Liver (tissue), 3 donors: ENCODE measurements around the gene ZBTB17.

ENCODE experiments used
- EGR1 ChIP-seq, 2 donors: IDR thresholded peaks; 2 replicates each; pipeline ENCODE4 v1.6.1; 2016 to 2018; ENCODE audit warnings: antibody characterized with exemption in 2 of 2, low read depth in 2 of 2
- GABPA ChIP-seq, 2 donors: IDR thresholded peaks in 1 of 2; conservative IDR thresholded peaks in 1 of 2; 2 replicates each; pipeline ENCODE4 v1.6.1; 2016; ENCODE audit warnings: antibody characterized with exemption in 2 of 2, mild to moderate bottlenecking in 1 of 2, moderate library complexity in 1 of 2
- HNF4G ChIP-seq: IDR thresholded peaks from 2 replicates; pipeline ENCODE4 v1.6.1; 2016; ENCODE audit warnings: antibody characterized with exemption
- JUND ChIP-seq, 2 donors: IDR thresholded peaks; 2 replicates each; pipeline ENCODE4 v1.6.1; 2016; ENCODE audit warnings: antibody characterized with exemption in 2 of 2
- NR2F2 ChIP-seq: IDR thresholded peaks from 2 replicates; pipeline ENCODE4 v1.6.1; 2016; ENCODE audit warnings: antibody characterized with exemption
- RAD21 ChIP-seq, 2 donors: IDR thresholded peaks; 2 replicates each; pipeline ENCODE4 v1.6.1; 2016; ENCODE audit warnings: antibody characterized with exemption in 2 of 2, mild to moderate bottlenecking in 2 of 2
- SP1 ChIP-seq: IDR thresholded peaks from 2 replicates; pipeline ENCODE4 v1.6.1; 2018; ENCODE audit warnings: antibody characterized with exemption, mild to moderate bottlenecking
- TAF1 ChIP-seq: conservative IDR thresholded peaks from 2 replicates; pipeline ENCODE4 v1.6.1; 2016; ENCODE audit warnings: antibody characterized with exemption, mild to moderate bottlenecking
- YY1 ChIP-seq: IDR thresholded peaks from 2 replicates; pipeline ENCODE4 v1.6.1; 2016; ENCODE audit warnings: antibody characterized with exemption, mild to moderate bottlenecking
- TF ChIP-seq, protein P1 (sequence below): fragments of 150-350 bp; IDR thresholded peaks from 2 replicates; pipeline ENCODE4 v1.5.1; 2017; ENCODE audit warnings: improper control_type of control experiment, low read depth, low read length; ENCODE audit not compliant: missing input control
- TF ChIP-seq, protein P2 (sequence below): IDR thresholded peaks from 2 replicates; pipeline ENCODE4 v1.6.1; 2016; ENCODE audit warnings: antibody characterized with exemption
- TF ChIP-seq, protein P3 (sequence below): IDR thresholded peaks from 2 replicates; pipeline ENCODE4 v1.6.1; 2016; ENCODE audit warnings: antibody characterized with exemption, mild to moderate bottlenecking
- TF ChIP-seq, protein P4 (sequence below): IDR thresholded peaks from 2 replicates; pipeline ENCODE4 v1.6.1; 2016; ENCODE audit warnings: antibody characterized with exemption
- TF ChIP-seq, protein P5 (sequence below): IDR thresholded peaks from 2 replicates; pipeline ENCODE4 v1.6.1; 2016; ENCODE audit warnings: antibody characterized with exemption
- donor health status: healthy.
- donor health status: healthy.

DNA sequence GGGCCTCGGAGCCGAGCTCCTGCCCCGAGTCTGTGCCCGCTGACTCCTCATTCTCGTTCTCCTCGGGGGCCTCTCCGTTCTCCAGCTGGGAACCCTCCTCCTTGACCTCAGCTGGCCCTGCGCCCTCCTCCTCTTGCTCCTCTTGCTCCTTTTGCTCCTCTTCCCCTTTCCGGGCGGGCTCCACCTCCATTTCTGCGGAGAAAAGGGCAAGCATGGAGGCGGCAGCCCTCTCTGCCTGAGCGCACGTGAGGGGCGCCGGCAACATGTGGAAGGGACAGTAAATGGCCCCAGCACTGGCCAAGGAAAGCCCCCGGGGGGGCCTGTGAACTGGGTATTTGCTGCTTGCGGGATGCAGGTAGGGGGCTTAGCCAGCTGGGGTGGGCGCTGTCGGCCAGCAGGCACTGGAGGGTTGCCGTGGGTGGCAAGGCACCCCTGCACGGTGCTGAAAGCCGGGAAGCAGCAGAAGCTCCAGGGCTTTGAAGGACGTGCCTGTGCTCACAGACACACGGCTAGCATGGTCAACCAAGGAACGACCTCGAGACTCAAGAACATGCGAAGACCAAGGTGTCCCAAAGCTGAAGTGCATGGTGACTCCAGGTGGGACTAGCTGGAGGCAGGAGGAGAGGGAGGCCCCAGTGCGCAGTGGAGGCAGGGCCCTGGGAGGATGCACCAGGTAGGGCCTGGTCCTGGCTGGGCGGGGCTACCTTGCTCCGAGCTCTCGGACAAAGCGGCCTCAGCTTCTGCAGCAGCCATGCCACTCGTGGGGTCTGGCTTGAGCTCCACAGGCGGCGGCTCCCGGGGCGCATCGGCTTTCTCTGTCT is 30.7 kb downstream of the ZBTB17 start:
- TF ChIP-seq, protein P1, sequence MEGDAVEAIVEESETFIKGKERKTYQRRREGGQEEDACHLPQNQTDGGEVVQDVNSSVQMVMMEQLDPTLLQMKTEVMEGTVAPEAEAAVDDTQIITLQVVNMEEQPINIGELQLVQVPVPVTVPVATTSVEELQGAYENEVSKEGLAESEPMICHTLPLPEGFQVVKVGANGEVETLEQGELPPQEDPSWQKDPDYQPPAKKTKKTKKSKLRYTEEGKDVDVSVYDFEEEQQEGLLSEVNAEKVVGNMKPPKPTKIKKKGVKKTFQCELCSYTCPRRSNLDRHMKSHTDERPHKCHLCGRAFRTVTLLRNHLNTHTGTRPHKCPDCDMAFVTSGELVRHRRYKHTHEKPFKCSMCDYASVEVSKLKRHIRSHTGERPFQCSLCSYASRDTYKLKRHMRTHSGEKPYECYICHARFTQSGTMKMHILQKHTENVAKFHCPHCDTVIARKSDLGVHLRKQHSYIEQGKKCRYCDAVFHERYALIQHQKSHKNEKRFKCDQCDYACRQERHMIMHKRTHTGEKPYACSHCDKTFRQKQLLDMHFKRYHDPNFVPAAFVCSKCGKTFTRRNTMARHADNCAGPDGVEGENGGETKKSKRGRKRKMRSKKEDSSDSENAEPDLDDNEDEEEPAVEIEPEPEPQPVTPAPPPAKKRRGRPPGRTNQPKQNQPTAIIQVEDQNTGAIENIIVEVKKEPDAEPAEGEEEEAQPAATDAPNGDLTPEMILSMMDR = no peak
- no peak for TF ChIP-seq EGR1 (IDR thresholded peaks at IDR 0.05; ENCODE audit: low read depth in 2 of 2)
- no peak for TF ChIP-seq JUND (IDR thresholded peaks at IDR 0.05)
- TF ChIP-seq SP1 = no peak
- no peak for TF ChIP-seq GABPA (IDR thresholded peaks at IDR 0.05 in 1 of 2, conservative IDR thresholded peaks at IDR 0.05 in 1 of 2)
- no peak for TF ChIP-seq RAD21 (IDR thresholded peaks at IDR 0.05)
- TF ChIP-seq, protein P2, sequence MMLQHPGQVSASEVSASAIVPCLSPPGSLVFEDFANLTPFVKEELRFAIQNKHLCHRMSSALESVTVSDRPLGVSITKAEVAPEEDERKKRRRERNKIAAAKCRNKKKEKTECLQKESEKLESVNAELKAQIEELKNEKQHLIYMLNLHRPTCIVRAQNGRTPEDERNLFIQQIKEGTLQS = no peak
- TF ChIP-seq TAF1 = no peak
- TF ChIP-seq, protein P3, sequence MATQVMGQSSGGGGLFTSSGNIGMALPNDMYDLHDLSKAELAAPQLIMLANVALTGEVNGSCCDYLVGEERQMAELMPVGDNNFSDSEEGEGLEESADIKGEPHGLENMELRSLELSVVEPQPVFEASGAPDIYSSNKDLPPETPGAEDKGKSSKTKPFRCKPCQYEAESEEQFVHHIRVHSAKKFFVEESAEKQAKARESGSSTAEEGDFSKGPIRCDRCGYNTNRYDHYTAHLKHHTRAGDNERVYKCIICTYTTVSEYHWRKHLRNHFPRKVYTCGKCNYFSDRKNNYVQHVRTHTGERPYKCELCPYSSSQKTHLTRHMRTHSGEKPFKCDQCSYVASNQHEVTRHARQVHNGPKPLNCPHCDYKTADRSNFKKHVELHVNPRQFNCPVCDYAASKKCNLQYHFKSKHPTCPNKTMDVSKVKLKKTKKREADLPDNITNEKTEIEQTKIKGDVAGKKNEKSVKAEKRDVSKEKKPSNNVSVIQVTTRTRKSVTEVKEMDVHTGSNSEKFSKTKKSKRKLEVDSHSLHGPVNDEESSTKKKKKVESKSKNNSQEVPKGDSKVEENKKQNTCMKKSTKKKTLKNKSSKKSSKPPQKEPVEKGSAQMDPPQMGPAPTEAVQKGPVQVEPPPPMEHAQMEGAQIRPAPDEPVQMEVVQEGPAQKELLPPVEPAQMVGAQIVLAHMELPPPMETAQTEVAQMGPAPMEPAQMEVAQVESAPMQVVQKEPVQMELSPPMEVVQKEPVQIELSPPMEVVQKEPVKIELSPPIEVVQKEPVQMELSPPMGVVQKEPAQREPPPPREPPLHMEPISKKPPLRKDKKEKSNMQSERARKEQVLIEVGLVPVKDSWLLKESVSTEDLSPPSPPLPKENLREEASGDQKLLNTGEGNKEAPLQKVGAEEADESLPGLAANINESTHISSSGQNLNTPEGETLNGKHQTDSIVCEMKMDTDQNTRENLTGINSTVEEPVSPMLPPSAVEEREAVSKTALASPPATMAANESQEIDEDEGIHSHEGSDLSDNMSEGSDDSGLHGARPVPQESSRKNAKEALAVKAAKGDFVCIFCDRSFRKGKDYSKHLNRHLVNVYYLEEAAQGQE = no peak
- TF ChIP-seq, protein P4, sequence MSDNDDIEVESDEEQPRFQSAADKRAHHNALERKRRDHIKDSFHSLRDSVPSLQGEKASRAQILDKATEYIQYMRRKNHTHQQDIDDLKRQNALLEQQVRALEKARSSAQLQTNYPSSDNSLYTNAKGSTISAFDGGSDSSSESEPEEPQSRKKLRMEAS = no peak
- no peak for TF ChIP-seq NR2F2
- TF ChIP-seq YY1 = no peak
- TF ChIP-seq, protein P5, sequence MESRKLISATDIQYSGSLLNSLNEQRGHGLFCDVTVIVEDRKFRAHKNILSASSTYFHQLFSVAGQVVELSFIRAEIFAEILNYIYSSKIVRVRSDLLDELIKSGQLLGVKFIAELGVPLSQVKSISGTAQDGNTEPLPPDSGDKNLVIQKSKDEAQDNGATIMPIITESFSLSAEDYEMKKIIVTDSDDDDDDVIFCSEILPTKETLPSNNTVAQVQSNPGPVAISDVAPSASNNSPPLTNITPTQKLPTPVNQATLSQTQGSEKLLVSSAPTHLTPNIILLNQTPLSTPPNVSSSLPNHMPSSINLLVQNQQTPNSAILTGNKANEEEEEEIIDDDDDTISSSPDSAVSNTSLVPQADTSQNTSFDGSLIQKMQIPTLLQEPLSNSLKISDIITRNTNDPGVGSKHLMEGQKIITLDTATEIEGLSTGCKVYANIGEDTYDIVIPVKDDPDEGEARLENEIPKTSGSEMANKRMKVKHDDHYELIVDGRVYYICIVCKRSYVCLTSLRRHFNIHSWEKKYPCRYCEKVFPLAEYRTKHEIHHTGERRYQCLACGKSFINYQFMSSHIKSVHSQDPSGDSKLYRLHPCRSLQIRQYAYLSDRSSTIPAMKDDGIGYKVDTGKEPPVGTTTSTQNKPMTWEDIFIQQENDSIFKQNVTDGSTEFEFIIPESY = no peak
- no peak for TF ChIP-seq HNF4G
